H4 (cell line): ENCODE results near the gene DENND1A. TPM values are rescaled to one million over a fixed set of nuclear protein-coding genes. Genes with fewer than 3 reads are reported as not detected.
A peak's percentile ranks its signal among the peaks of the same experiment; 100 is the strongest.

ENCODE experiments used
- DNase-seq: peaks from one replicate; pipeline ENCODE4 v3.0.0-alpha.2; 2015; ENCODE audit warnings: low spot score
- total RNA-seq: library from RNA; depleted of rRNA; stranded (reverse); fragments of >200 nt; shearing (Covaris generic); gene quantifications from 2 replicates; pipeline ENCODE4 v1.2.3, GENCODE V29; 2014

Gene DENND1A
- total RNA-seq, 1 experiment from 2014 or later, result 9.5 TPM

DNA sequence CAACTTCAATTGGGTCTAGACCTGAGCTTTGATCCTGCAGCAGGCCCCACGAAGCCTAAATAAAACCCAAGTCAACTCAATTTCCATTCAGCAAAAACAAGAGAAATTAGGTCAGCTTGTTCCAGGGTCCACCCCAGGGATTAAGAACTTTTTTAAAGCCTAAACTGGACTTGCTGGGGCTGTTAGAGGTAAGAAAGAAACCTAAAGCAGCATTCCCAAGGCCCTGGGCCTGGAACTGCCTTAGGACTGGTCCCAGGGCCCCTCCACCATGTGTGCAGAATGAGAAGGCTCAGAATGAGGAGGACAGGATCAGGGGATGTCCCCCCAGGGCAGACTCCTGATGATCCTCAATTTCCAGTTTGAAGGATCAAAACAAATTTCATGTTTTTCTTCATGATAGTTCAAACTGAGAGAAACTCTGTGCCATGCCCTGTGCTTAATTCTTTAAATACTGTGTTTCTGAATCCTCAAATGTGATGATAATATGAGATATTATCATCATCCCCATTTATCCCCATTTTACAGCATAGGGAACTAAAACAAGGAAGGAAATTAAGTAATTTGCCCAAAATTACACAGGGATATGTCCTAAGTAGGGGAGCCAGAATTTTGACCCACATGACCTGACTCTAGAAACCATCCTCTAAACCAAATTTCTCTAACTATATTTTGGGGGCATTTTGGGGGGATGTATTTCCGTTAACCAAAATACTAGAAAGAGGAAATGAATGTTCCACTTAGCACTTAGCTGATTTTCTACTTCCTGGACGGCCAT is 64.5 kb downstream of the DENND1A start:
- DNase-seq, result no peak

DNA sequence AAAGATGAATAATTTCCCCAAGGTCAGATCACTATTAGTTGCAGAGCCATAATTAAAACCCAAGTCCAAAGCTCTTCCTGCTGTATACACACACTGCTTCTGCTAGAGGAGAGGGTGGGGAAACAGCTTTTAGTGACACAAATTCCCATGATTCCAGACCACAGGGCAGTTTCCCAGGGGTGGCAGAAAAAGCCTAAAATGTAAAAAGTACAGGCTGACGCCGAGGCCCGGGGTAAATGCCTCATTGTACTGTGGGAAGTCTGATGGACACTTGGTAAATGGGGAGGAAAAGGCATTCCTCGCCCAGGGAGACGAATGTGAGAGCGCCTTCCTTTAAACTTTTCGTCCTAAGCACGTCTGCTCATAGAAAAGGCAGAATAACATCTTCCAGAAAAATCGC is 65.7 kb downstream of the DENND1A start:
- DNase-seq, result no peak

DNA sequence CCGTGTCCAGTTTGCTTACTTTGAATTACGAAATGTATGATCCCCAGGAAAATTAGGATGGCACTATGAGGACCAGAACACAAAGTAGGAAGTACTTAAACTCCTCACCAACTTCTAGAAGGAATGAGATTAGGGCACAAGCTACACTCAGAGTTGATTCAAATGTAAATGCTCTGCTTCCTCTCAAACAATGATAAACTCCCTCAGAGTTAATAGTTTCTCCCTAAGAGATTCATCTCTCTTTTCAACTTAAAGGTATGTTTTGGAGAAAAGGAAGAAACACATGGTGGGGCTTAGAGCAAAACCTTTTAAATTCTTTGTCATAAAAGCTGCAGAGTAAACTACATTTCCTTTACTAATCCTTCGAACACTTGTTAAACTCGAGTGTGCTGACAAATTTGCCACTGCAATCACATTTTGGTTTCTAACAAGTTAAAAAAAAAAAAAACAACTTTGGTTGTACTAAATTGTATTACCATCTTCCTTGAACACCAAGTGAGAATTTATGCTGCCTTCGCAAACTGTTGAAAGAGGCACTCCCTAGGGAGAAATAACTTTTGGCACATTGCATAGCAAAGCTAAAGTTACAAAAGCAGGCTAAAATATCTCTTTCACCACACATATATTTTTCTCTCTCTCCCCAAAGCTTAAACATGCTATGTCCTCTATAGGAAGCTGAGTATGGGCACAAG is 66.6 kb downstream of the DENND1A start:
- no peak for DNase-seq

DNA sequence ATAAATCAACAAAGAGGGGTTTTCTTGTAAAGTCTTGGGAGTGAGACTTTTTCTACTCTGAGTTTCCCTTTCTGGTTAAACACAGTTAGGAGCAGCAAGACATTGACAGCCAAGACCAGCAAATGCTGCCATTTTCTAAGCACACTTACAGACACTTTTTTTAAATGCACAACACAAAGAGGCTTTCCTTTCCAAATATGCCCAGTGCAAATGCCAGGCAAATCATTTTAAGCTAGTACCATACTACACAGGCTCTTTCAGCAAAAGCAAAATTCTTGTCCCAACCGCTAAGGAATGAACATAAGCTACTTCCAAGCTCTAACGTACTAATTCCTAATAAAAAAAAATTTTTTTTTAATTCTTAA is 68.2 kb downstream of the DENND1A start:
- no peak for DNase-seq

DNA sequence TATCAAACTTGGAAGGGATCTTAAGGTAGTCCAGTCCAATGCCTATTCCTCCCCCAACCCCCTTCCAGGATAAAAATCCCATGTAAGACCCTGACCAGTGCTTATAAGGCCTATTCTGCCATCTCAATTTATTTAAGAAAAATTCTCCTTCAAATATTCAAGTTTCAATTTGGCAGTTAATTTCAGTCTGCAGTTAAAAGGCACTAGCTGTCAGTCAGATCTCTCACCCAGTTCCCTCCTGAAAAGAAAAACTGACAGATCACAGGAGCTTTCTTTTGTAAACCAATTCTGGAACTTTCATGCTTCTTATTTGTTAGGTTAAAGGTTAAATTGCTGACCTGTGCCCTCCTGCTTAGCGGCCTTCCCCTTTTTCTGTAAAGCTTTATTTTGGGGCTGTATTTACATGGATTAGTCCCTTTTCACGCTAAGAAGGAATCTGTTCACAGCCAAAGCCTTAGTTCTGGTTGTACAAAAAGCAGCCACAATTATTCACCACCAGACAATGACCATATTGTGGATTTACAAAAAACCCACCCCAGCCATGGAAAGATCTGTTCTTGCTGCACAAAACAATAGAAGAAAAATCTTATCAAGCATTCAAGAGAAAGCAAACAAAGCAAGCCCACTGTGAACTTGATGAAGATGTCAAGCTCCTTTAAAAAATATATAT is 68.7 kb downstream of the DENND1A start:
- DNase-seq, result no peak

DNA sequence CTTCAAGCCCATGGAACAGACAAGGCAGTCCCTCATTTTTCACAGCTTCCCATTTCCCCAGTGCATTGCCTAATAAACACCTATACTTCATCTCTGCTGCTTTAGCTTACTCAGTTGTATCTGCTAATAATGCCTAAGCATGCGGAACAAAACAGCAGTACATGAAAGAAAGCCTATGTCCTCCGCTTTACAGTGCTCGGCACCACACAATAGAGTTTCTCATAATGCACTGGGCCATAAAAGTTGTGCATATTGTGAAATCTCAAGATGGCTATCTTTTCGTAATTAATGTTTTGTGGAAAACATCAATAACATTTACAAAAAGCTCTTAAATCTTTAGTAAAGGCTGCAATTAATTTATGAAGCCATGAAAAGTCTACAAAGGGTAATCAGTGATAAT is 69.3 kb downstream of the DENND1A start:
- no peak for DNase-seq

DNA sequence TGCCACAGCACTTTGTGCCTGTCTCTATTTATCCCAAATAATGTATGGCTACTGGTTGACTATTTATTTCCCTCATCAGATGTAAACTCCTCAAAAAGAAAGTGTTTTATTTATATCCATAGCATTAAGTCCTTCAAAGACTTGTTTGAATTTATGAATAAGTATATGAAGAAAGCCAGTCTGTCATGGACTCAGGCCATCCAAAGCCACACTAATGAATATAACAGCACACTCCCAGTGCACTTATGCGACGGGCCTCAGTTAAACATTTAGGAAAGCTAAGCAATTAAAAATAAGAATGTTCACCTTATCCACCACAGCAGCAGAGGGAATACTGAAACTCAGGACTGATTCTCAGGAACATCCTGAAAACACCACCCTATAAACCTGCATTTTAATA is 77.5 kb downstream of the DENND1A start:
- DNase-seq, result no peak

DNA sequence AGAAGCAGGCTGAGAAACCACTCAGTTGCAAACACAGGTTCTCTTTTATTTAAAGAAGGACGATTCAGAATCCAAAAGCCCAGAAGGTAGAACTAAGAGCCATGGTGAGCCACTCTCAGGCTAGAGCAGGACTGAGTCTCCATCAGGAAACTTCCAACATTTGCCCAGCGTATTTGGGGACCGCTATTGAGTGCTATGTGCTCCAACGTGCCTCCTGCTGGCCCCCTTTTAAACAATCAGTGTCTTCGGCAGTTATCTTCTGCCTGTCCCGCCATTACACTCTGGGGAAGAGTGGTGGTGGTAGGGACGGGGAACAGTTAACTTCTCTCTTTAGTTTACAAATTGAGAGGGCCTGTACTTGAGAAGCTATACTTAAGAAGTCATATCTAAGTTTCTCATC is 78.1 kb downstream of the DENND1A start:
- DNase-seq, result no peak

DNA sequence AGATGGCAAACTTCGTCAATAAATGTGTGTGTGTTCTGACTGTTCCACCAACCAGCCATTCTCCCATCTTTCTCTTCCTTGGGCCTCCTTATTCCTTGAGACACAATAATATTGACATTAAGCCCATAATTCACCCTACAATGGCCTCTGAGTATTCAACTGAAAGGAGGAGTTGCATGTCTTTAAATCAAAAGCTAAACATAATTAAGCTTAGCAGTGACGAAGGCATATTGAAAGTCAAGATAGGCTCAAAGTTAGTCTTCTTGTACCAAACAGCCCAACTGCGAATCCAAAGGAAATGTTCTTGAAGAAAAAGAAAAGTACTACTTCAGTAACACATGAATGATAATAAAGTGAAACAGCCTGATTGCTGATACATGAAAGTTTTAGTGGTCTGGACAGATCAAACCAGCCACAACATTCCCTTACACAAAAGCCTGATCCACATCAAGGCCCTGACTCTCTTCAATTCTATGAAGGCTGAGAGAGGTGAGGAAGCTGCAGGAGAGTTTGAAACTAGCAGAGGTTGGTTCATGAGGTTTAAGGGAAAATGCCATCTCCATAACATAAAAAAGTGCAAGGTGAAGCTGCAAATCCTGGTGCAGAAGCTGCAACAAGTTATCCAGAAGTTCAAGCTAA is 81.4 kb downstream of the DENND1A start:
- no peak for DNase-seq

DNA sequence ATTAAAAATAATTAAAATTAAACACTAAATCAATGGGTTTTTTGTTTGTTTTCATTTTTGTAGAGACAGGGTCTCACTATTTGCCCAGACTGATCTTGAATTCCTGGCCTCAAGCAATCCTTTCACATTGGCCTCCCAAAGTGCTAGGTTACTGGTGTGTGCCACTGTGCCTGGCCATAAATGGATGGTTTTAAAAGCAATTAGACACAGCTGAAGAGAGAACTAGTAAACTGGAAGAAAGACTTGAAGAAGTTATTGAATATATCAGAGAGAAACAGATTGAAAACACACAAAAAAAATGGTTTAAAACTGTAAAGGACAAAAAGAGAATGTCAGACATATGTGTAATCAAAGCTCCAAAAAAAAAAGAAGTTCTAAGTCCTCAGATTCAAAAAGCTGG is 83.0 kb downstream of the DENND1A start:
- DNase-seq, result no peak

DNA sequence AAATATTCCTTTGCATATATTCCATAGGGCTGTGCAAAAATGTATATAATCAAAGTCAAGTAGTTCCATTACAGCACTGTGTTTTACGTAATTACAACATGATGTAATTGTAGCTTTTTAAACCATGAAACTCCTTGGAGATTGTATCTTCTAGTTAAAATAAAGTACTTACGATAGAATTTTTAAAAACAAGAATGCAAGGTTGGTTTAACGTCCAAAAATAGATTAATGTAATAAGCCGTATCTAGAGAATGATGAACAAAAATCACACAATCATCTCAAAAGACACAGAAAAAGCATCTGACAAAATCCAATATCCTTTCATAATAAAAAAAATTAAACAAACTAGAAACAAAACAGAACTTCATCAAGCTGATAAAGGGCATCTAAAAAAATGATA is 86.2 kb downstream of the DENND1A start:
- no peak for DNase-seq

DNA sequence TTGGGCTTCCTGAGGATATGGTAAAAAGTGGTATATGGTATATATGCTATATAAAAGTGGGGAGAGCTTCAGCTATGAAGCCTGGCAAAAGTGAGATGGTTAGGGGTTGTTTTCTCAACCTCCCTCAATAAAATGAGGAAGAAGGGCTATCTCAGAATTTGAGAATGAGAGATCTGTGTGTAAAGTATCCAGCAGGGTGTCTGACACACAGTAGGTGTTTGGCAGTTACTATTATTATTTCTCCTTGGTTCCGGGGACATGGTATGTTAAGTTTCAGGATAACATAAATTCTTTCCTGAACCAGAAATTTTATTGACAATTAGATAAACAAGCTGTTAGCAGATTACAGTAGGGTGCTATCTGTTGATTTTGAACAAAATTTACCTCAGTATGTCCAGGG is 94.1 kb downstream of the DENND1A start:
- DNase-seq, result no peak

DNA sequence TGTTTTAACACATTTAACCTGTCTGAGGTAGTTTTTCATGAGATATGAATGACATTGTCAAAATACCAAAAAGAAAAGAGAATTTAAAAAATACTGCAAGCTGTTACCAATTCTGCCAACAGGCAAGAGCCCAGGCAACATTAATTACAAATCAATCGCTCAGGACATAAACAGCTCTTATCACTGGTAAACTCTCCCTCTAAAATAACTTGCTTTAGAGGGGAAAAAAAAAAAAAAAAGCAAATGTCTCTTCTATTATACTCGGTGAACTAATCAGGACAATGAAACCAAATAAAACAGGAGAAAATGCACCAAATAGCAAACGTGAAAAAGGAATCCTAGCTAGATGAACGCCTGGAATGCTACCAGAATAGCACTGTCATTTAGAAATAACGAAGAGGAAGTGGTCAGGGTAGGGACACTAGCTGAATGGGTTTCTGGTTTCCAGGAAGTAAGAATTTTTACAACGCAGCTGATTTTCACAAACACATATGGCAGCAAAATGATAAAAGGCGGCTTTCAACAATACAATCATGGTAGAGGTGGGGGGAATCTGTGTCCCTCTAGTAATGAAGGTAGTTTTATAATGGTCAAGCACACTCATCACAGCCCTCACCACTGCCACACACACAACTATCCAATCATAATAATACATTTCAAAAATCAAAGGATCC is 94.9 kb downstream of the DENND1A start:
- peak; percentile 63 for DNase-seq

DNA sequence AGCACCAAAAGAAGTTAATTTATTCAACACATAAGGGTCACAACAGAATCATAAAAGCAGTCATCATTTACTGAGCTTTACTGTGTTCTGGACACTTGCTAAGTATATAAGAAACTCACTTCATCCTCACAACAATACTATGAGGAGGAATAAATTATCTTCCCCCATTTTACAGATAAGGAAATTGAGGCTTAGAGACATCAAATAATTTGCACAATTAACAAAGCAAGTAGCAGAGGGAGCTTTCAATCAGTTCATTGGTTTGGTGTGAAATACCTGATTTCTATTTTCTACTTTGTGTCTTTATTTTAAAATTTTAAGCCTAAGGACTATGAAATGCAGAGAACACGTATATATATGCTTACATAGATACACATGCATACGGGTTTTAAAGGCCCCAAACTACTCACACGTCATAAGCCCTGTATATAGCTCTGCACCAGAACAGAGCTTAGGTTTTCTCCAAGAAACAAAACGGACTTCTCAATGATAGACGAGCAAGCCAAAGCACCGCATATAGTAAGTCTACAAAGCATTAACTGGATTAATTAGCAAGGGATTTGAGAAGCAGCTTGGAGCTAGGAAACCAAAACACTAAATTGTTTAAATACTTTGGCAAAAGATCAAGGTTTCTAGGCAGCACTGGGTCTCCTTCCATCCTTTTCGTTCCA is 95.6 kb downstream of the DENND1A start:
- DNase-seq, result no peak

DNA sequence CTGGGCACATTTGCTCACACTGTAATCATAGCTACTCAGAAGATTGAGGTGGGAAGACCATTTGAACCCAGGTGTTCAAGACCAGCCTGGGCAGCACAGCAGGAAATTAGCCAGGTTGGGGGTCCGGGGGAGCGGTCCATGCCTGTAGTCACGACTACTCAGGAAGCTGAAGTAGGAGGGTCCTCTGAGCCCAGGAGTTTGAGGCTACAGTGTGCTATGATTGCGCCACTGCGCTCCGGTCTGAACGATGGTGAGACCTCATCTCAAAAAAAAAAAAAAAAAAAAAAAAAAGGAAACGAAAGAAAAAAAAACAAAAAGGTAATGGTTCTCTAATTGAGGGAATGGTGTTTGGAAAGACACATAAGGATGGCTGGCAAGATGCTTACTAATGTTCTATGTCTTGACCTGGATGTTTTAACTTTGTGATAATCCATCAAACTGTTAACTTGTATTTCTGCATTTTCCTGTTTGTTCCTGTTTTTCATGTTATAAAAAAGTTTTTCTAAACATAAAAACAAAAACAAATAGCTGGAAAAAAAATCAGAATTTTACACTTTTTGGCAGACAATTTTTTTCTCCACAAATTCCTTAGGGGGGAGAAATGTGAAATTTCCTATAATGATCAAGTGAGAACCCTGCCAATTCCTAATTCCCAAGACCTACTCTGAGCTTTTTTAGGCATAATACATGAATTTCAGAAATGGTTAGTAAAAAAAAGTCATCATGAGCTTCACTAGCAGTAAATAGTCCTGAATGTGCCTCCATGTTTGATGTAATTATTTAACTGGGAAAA is 96.9 kb downstream of the DENND1A start:
- no peak for DNase-seq

DNA sequence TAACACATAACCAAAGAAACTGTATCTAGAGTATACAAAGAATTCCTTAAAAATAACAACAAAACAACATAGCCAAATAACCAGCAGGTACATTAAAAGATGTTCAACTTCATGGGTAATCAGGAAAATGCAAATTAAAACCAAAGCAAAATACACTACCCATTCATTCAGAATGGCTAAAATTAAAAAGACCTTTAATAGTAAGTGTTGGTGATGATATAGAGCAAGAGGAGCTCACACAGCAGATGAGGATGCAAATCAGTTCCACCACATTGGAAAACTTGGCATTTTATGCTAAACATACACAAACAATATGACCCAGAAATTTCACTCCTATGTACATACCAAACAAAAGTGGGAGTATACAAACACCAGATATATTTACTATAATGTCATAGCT is 97.8 kb downstream of the DENND1A start:
- DNase-seq, result no peak

DNA sequence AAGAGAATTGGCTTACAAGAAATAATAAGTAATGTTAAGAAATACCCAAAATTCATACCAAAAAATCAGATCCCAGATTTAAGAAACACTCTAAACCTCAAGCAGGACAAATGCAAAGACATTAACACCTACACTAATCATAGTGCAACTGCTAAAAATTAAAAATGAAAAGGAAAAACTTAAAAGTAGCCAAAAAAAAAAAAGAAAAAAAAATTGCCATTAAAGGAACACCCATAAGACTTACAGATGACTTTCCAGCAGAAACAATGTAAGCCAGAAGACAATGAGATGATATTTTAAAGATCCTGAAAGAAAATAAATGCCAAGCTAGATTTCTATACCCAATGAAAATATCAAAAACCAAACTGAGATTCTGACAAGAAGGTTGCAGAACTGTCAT is 101.5 kb downstream of the DENND1A start:
- no peak for DNase-seq

DNA sequence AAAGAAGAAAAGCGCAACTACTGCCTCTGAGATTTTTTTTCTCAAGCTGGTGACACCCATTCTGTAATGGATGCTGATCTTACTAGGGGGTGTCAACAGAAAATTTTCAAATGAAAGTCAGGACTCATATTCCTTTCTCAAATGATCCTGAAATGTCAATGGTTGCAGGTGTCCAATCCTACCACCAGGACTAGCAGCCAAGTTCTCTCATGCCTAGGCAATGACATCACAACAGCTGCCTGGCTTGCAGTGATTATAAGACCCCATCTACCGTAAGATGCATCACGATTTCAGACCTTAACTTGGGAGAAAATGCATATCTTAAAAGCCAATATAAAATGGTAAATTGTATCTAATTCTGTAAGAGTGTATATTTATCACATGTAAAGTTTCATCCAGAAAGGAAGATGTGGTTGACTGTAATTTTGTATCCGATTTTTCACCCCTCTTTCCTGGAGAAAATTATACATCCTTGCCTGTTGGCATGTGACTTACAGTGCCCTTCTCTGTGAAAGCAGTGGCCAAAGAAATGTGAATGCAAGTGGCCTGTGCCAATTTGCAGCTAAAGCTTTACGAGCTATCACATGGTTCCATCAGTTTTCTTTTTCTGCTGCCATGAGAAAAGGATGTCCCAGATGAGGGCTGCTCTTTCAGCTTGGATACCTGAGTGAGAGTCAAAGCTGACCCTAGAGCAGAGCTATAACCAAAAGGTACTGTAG is 104.4 kb downstream of the DENND1A start:
- DNase-seq, result peak; percentile 13

DNA sequence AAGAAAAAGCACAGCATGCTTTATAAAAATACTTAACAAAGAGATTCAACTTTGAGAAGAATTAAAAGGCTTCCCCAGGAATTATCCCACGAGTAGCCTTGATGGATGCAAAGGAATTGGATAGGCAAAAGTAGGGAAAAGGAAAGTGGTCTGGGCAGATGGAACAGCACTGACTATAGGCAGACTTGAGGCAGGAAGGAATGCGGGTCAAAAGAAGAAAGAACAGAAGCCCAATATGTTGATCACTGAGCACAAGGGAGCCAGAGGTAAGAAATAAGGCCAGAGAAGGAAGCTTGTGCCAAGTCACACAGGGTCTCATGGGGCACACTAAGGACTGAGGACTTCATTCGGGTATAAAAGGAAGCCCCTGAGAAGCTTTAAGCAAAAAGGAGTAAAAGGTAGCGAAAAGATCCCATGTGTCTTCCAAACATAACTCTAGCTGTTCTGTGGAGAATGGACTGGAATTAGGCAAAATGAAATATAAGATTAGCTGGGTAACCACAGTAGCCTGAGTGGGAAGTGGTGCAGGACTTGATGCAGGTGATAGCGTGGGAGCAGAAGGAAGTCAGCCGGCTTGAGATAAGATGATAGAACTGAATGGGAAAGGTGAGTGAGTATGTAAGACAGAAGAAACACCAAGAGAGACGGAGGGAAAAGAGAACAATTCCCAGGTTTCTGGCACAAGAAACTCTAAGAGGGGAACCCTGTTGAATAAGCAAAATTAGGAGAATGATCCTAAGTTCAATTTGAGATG is 106.6 kb downstream of the DENND1A start:
- no peak for DNase-seq
